Common myeloid progenitor, CD34-positive (primary cell): ENCODE measurements around the gene TSPYL1.
"Not testable (repeated sequence)": the region's sequence is repeated elsewhere in the genome, so short reads cannot be mapped to it uniquely, and the experiment has no call there.

Experiments
- CTCF ChIA-PET: fragments of 350-600 bp; sonication (Branson Sonifier 250); formaldehyde crosslinking; loops from one replicate; lab custom pipeline; 2021; ENCODE audit warnings: antibody characterized with exemption; lab: Charles Lee
- POLR2A ChIA-PET: fragments of 350-600 bp; sonication (Branson Sonifier 250); formaldehyde crosslinking; loops from one replicate; lab custom pipeline; 2021; ENCODE audit warnings: antibody characterized with exemption; lab: Charles Lee
- DNase-seq, 3 donors: peaks; one replicate each; pipeline versions ENCODE4 v3.0.0 to v3.0.0-alpha.2; 2013
- H3K27ac ChIP-seq, 2 experiments: 1 replicate in 1 of 2; 2 replicates in 1 of 2; pipeline ENCODE4 v1.7.0; 2013; ENCODE audit warnings: inconsistent platforms in 2 of 2, low read length in 2 of 2, mild to moderate bottlenecking in 2 of 2, low read depth in 1 of 2, moderate library complexity in 1 of 2; ENCODE audit not compliant: severe bottlenecking in 2 of 2, insufficient read depth in 1 of 2, poor library complexity in 1 of 2
- H3K27me3 ChIP-seq, 5 experiments: replicated peaks in 2 of 5; 1 replicate in 3 of 5; 2 replicates in 2 of 5; pipeline versions ENCODE4 v1.6.1 to v1.7.0; 2013; ENCODE audit warnings: low read length in 4 of 5, mild to moderate bottlenecking in 2 of 5, moderate library complexity in 2 of 5, inconsistent platforms in 1 of 5; ENCODE audit not compliant: insufficient read depth in 5 of 5, control insufficient read depth in 4 of 5
- H3K36me3 ChIP-seq, 4 experiments: 1 replicate in 2 of 4; 2 replicates in 2 of 4; pipeline versions ENCODE4 v1.6.1 to v1.7.0; 2013; ENCODE audit warnings: low read length in 3 of 4, control low read depth in 1 of 4, mild to moderate bottlenecking in 1 of 4; ENCODE audit not compliant: control insufficient read depth in 4 of 4, insufficient read depth in 4 of 4
- H3K4me1 ChIP-seq, 4 experiments: 1 replicate in 3 of 4; 2 replicates in 1 of 4; pipeline versions ENCODE4 v1.6.1 to v1.7.1; 2013; ENCODE audit warnings: low read length in 3 of 4, mild to moderate bottlenecking in 3 of 4, control low read depth in 1 of 4, inconsistent platforms in 1 of 4, moderate library complexity in 1 of 4; ENCODE audit not compliant: control insufficient read depth in 4 of 4, insufficient read depth in 4 of 4; ENCODE audit errors: control extremely low read depth in 1 of 4
- H3K4me3 ChIP-seq, 7 experiments: 1 replicate in 4 of 7; 2 replicates in 3 of 7; pipeline versions ENCODE4 v1.5.1 to v1.7.0; 2013; ENCODE audit warnings: mild to moderate bottlenecking in 7 of 7, low read length in 6 of 7, moderate library complexity in 6 of 7, inconsistent platforms in 2 of 7, low read depth in 2 of 7, control low read depth in 1 of 7; ENCODE audit not compliant: insufficient read depth in 4 of 7, control insufficient read depth in 1 of 7; ENCODE audit errors: extremely low read depth in 1 of 7
- H3K9me3 ChIP-seq, 5 experiments: 1 replicate in 4 of 5; 2 replicates in 1 of 5; pipeline versions ENCODE4 v1.6.1 to v1.7.1; 2013; ENCODE audit warnings: low read length in 4 of 5, mild to moderate bottlenecking in 2 of 5, inconsistent platforms in 1 of 5, low read depth in 1 of 5, moderate library complexity in 1 of 5; ENCODE audit not compliant: control insufficient read depth in 4 of 5, insufficient read depth in 2 of 5; ENCODE audit errors: control extremely low read depth in 1 of 5
- WGBS: methylation state at CpG from one replicate; pipeline ENCODE4 v1.1.5; 2013; ENCODE audit not compliant: insufficient coverage; 5-methylcytosine and 5-hydroxymethylcytosine counted together

Gene TSPYL1

DNA sequence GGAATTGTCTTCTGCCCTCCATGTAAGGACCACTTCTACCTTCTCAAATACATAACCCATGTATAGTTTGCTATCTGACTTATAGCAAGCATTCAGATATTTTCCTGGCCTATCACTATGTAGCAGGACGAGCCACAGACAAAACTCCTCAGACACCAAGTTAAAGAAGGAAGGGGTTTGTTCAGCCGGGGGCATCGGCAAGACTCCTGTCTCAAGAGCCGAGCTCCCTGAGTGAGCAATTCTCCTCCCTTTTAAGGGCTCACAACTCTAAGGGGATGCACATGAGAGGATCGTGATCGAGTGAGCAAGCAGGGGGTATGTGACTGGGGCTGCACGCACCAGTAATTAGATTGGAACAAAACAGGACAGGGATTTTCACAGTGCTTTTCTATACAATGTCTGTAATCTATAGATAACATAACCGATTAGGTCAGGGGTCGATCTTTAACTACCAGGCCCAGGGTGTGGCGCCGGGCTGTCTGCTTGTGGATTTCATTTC lies 46.0 kb upstream of the TSPYL1 start:
- H3K4me1 ChIP-seq, H3K4me3 ChIP-seq, H3K36me3 ChIP-seq, DNase-seq, H3K9me3 ChIP-seq, H3K27me3 ChIP-seq, POLR2A ChIA-PET, H3K27ac ChIP-seq: not testable (repeated sequence)
- WGBS = 100% methylated on average over 1 of the region's 11 CpGs
- CTCF ChIA-PET = interaction anchor here (0.9 kb wide), 1 partner anchor 33 kb away, joined by 3 read pairs; no protein-coding TSS in a partner anchor

DNA sequence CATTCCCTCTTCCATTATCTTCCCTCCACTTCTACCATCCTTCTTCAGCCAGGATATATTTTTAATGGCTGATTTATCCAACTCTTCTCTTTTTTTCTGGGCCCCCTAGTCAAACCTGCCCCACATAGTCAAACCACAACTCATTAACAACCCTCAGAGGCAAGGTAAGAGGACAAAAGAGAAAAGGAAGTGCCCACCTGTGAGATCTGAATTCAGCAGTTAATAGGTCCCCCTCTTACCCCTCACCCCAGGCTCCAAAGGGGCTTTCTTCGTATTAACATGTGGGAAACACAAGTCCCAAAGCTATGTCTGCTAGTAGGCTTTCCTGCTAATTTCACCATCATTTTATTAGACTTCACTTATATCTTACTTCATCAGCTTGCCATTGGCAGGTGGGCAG lies 44.1 kb upstream of the TSPYL1 start:
- DNase-seq = no peak
- CTCF ChIA-PET = interaction anchor here (0.8 to 1.2 kb wide), 2 partner anchors 195 to 209 kb away, joined by 3 read pairs; no protein-coding TSS in a partner anchor
- no peaks in the 10 kb centered on the region for H3K4me1 ChIP-seq
- WGBS = 100% methylated on average over 1 of the region's 1 CpG
- H3K4me3 ChIP-seq = no peak overlapping the region
- H3K9me3 ChIP-seq = no peaks in the 10 kb centered on the region
- peaks cover 0 to 2% (median 0%) of the 10 kb centered on the region in 4 experiments for H3K36me3 ChIP-seq
- H3K27ac ChIP-seq = no peak overlapping the region
- POLR2A ChIA-PET = no interaction called here
- H3K27me3 ChIP-seq = no peaks in the 10 kb centered on the region

GRCh38 chr6:116321933-116322332 lies 42.2 kb upstream of the TSPYL1 start:
- CTCF ChIA-PET = interaction anchor here (0.9 kb wide), 1 partner anchor 124 kb away, joined by 3 read pairs; no protein-coding TSS in a partner anchor
- H3K27ac ChIP-seq, H3K36me3 ChIP-seq, H3K27me3 ChIP-seq, DNase-seq, H3K4me3 ChIP-seq, H3K4me1 ChIP-seq, H3K9me3 ChIP-seq, POLR2A ChIA-PET: not testable (repeated sequence)
- 98% methylated on average over 6 of the region's 13 CpGs for WGBS

- no peak overlapping the region for H3K27ac ChIP-seq
- no peak overlapping the region for H3K4me3 ChIP-seq
- H3K4me1 ChIP-seq = peaks cover 0 to 3% (median 1%) of the 10 kb centered on the region in 4 experiments
- ChIA-PET POLR2A (interaction anchor here (0.6 kb wide), 1 partner anchor 23 kb away, joined by 4 read pairs; no protein-coding TSS in a partner anchor), CTCF (interaction anchor here (0.7 to 1.3 kb wide), 4 partner anchors 10 to 215 kb away, joined by 3 read pairs; no protein-coding TSS in a partner anchor)
- H3K27me3 ChIP-seq = no peaks in the 10 kb centered on the region
- WGBS = 89% methylated on average over 1 of the region's 2 CpGs
- peaks cover 0 to 2% (median 0%) of the 10 kb centered on the region in 4 experiments for H3K36me3 ChIP-seq
- DNase-seq = no peak
- H3K9me3 ChIP-seq = no peaks in the 10 kb centered on the region
These were observed 37.2 kb upstream of the TSPYL1 start for GRCh38 chr6:116316772-116317467.

- Histone ChIP-seq H3K4me3 (no peak overlapping the region), H3K27ac (no peak overlapping the region), H3K9me3 (no peaks in the 10 kb centered on the region), H3K36me3 (peaks cover 0 to 5% (median under 1%) of the 10 kb centered on the region in 4 experiments), H3K27me3 (no peaks in the 10 kb centered on the region), H3K4me1 (peaks cover 0 to 3% (median 1%) of the 10 kb centered on the region in 4 experiments)
- DNase-seq = peak in 2 of 3 donors; percentile 26 to 36
- ChIA-PET CTCF (no interaction called here), POLR2A (no interaction called here)
These were observed 35.1 kb upstream of the TSPYL1 start for GRCh38 chr6:116314878-116315277.

DNA sequence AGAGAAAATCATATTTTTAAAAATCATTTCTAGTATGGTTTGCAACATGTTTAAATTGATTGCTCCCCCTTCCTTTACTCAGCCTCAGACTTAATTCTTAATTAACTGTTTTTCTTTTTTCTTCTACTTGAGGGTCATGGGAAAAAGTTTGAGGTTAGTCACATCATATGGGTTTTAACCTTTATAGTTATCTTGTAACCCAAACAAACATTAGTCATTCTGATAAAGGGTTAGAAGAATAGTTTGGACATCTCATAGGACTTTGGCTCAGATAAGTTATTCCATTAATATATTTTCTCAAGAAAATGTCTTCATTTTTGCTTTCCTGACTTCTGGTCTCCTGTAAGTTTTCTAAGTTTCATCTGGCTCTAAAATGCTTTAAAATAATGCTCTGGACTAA lies 34.5 kb upstream of the TSPYL1 start:
- ChIA-PET CTCF (no interaction called here), POLR2A (no interaction called here)
- DNase-seq = no peak
- H3K4me3 ChIP-seq = no peak overlapping the region
- H3K27ac ChIP-seq = no peak overlapping the region
- H3K27me3 ChIP-seq = no peaks in the 10 kb centered on the region
- peaks cover 0 to 5% (median under 1%) of the 10 kb centered on the region in 4 experiments for H3K36me3 ChIP-seq
- H3K9me3 ChIP-seq = no peaks in the 10 kb centered on the region
- H3K4me1 ChIP-seq = peaks cover 0 to 3% (median 1%) of the 10 kb centered on the region in 4 experiments

DNA sequence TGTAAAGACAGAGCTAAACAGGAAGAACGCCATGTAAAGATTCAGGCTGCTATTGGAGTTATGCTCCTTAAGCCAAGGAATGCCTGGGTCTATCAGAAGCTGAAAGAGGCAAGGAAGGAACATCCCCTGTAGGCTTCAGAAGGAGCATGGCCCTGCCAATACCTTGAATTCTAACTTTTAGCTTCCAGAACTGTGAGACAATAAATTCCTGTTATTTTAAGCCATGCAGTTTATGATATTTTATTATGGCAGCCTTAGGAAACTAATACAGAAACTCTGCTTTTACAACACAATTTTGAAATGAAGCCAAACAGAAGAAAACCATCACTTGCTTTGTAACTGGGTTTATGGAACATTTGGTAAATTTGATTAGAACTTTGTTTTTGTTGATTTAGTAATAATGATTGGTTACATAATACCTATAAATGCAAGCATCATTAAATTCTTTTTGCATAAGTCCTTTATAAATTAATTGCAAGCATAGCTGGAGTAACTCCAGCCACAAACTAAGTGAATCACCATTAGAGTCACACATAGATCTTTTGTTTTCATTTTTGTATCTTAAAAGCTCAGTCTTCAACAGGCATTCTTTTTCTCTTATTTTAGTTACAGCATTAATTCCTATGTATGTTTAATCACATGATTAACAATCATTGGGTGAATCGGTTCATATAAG lies 33.5 kb upstream of the TSPYL1 start:
- H3K27ac ChIP-seq = no peak overlapping the region
- CTCF ChIA-PET = interaction anchor here (1.1 to 1.5 kb wide), 2 partner anchors 11 to 17 kb away, joined by 3 to 4 read pairs; no protein-coding TSS in a partner anchor
- H3K9me3 ChIP-seq = no peaks in the 10 kb centered on the region
- H3K36me3 ChIP-seq = peaks cover 0 to 5% (median under 1%) of the 10 kb centered on the region in 4 experiments
- 100% methylated on average over 1 of the region's 2 CpGs for WGBS
- DNase-seq = no peak
- POLR2A ChIA-PET = no interaction called here
- no peaks in the 10 kb centered on the region for H3K27me3 ChIP-seq
- peaks cover 0 to 3% (median 1%) of the 10 kb centered on the region in 4 experiments for H3K4me1 ChIP-seq
- H3K4me3 ChIP-seq = no peak overlapping the region
